HepG2 (cell line): ENCODE data around the gene ZNF24. TPM values are rescaled to one million over a fixed set of nuclear protein-coding genes. Genes with fewer than 3 reads are reported as not detected.

Source experiments
- ATAC-seq: fragments of 200-7000 bp; cut with Tn5 transposase; 3 replicates; pipeline ENCODE4 v1.9.1; 2020; ENCODE audit warnings: mild to moderate bottlenecking, moderate library complexity
- BruUV-seq: library from RNA; stranded (reverse); fragments of 400-500 nt; replicated peaks from 2 replicates; lab custom pipeline; 2021; lab: Mats Ljungman, UMichigan
- CTCF ChIA-PET: fragments of 300-600 bp; formaldehyde crosslinking; extraction: SDS; loops from one replicate; lab custom pipeline; 2021; ENCODE audit warnings: low total read pairs, inconsistent platforms, low intra/inter-chr PET ratio; lab: Yijun Ruan, JAX
- POLR2A ChIA-PET: fragments of 350-600 bp; sonication (Branson Sonifier 250); formaldehyde crosslinking; loops from one replicate; lab custom pipeline; 2020; ENCODE audit warnings: antibody characterized with exemption, inconsistent platforms; lab: Yijun Ruan, JAX
- DNase-seq: peaks from one replicate; pipeline ENCODE4 v3.0.0-alpha.2; 2015; ENCODE audit warnings: low spot score
- FAIRE-seq: peaks from 3 replicates; lab custom pipeline; 2011; peaks lifted over from hg19 to GRCh38; lab: Jason Lieb, UNC
- H2AFZ ChIP-seq: one replicate; pipeline ENCODE4 v1.6.1; 2011; ENCODE audit warnings: low read length, inconsistent platforms
- H3K27ac ChIP-seq: fragments of 300-600 bp; 3 replicates; pipeline ENCODE4 v1.8.0; 2011; ENCODE audit warnings: mixed run types, mild to moderate bottlenecking, mixed read lengths, low read length, inconsistent platforms; ENCODE audit not compliant: insufficient read depth; ENCODE audit errors: extremely low read length
- H3K27me3 ChIP-seq, 2 experiments: fragments of 200-600 bp in 1 of 2; 2 replicates in 1 of 2; 3 replicates in 1 of 2; pipeline versions ENCODE4 v1.6.0 to v1.8.0; 2011; ENCODE audit warnings: low read length in 2 of 2, mild to moderate bottlenecking in 2 of 2, moderate library complexity in 2 of 2, inconsistent platforms in 1 of 2; ENCODE audit not compliant: insufficient read depth in 2 of 2, control insufficient read depth in 1 of 2
- H3K36me3 ChIP-seq, 2 experiments: fragments of 200-600 bp in 1 of 2; replicated peaks in 1 of 2; 2 replicates in 1 of 2; 3 replicates in 1 of 2; pipeline versions ENCODE4 v1.5.1 to v1.8.0; 2011; ENCODE audit warnings: low read length in 2 of 2, inconsistent platforms in 1 of 2; ENCODE audit not compliant: insufficient read depth in 2 of 2, control insufficient read depth in 1 of 2
- H3K4me1 ChIP-seq: 2 replicates; pipeline ENCODE4 v1.5.1; 2012; ENCODE audit warnings: low read length, inconsistent platforms; ENCODE audit not compliant: insufficient read depth
- H3K4me2 ChIP-seq: 2 replicates; pipeline ENCODE4 v1.6.0; 2011; ENCODE audit warnings: low read depth, low read length, inconsistent platforms
- H3K4me3 ChIP-seq, 3 experiments: fragments of 200-600 bp in 1 of 3; sonication (generic), shearing (Covaris generic) in 1 of 3; replicated peaks in 1 of 3; 2 replicates each; pipeline ENCODE4 v1.5.1; 2011 to 2016; ENCODE audit warnings: low read length in 3 of 3, inconsistent platforms in 2 of 3, low read depth in 2 of 3, mild to moderate bottlenecking in 2 of 3, control low read depth in 1 of 3, mixed read lengths in 1 of 3; ENCODE audit not compliant: insufficient read depth in 1 of 3
- H3K79me2 ChIP-seq: one replicate; pipeline ENCODE4 v1.6.1; 2011; ENCODE audit warnings: low read length, inconsistent platforms; ENCODE audit not compliant: insufficient read depth
- H3K9ac ChIP-seq: 2 replicates; pipeline ENCODE4 v1.6.0; 2011; ENCODE audit warnings: mild to moderate bottlenecking, low read depth, low read length, inconsistent platforms; ENCODE audit not compliant: insufficient read depth
- H3K9me3 ChIP-seq: 2 replicates; pipeline ENCODE4 v1.5.1; 2012; ENCODE audit warnings: mild to moderate bottlenecking, low read length
- H4K20me1 ChIP-seq: 2 replicates; pipeline ENCODE4 v1.6.0; 2011; ENCODE audit warnings: inconsistent platforms, mild to moderate bottlenecking, low read length, moderate library complexity; ENCODE audit not compliant: insufficient read depth
- ELK4 ChIP-seq: sonication (generic); formaldehyde crosslinking; IDR thresholded peaks from 2 replicates; pipeline ENCODE4 v1.9.0; 2021; ENCODE audit warnings: missing genetic modification reagents, borderline replicate concordance
- PBX3 ChIP-seq: sonication (generic); formaldehyde crosslinking; IDR thresholded peaks from 2 replicates; pipeline ENCODE4 v1.8.1; 2023; ENCODE audit warnings: missing genetic modification reagents, inconsistent platforms, borderline replicate concordance
- TCF7L2 ChIP-seq: IDR thresholded peaks from 2 replicates; pipeline ENCODE4 v1.6.1; 2011; ENCODE audit warnings: mild to moderate bottlenecking, low read depth, low read length, moderate library complexity
- ZBTB14 ChIP-seq: sonication (generic); formaldehyde crosslinking; IDR thresholded peaks from 2 replicates; pipeline ENCODE4 v1.4.0; 2020; ENCODE audit warnings: missing genetic modification reagents
- ZNF224 ChIP-seq: sonication (generic); formaldehyde crosslinking; IDR thresholded peaks from 2 replicates; pipeline ENCODE4 v1.5.0; 2020; ENCODE audit warnings: mild to moderate bottlenecking, missing genetic modification reagents
- ZNF615 ChIP-seq: sonication (generic); formaldehyde crosslinking; IDR thresholded peaks from 2 replicates; pipeline ENCODE4 v1.5.0; 2020; ENCODE audit warnings: mild to moderate bottlenecking, missing genetic modification reagents, borderline replicate concordance
- WGBS: methylation state at CpG from one replicate; pipeline ENCODE4 v1.1.6; 2017; ENCODE audit warnings: low lambda C conversion rate; 5-methylcytosine and 5-hydroxymethylcytosine counted together
- in situ Hi-C: cut with HindIII; loops from 2 replicates; pipeline ENCODE4 v1.10.0; 2017; ENCODE audit warnings: low pct_unique_long_range_greater_than_20kb; ENCODE audit not compliant: extremely low pct_ligation_motif_present
- intact Hi-C: fragments of 100-400 bp; cut with micrococcal nuclease; formaldehyde crosslinking; loops from one replicate; pipeline ENCODE4 v1.10.0; 2022; ENCODE audit not compliant: unreplicated experiment
- polyA plus RNA-seq, 8 experiments: library from polyadenylated mRNA; depleted of rRNA in 3 of 8; stranded (reverse) in 7 of 8; unstranded in 1 of 8; fragments of >200 nt; fragmentation: Illumina TruSeq in 4 of 8; extraction: Trizol in 4 of 8; gene quantifications; 2 replicates each; pipeline versions ENCODE4 v1.2.1 to v1.2.3, GENCODE V29; 2011 to 2016; ENCODE audit warnings: low read depth in 4 of 8, missing spikeins in 1 of 8, mixed read lengths in 1 of 8; ENCODE audit not compliant: insufficient read depth in 1 of 8
- total RNA-seq, 5 experiments: library from RNA; depleted of rRNA; stranded (reverse); fragments of >200 nt; fragmentation: Illumina TruSeq; extraction: Trizol; gene quantifications; 2 replicates each; pipeline ENCODE4 v1.2.3, GENCODE V29; 2016; ENCODE audit warnings: low read depth in 1 of 5

ZNF24 gene
- total and polyA plus RNA-seq, 2 of the 13 experiments (the other 11 are each of a cell fraction or from before 2014, with no cell fraction given), result 19.5 to 41.1 TPM

- H3K36me3 ChIP-seq, result no peaks in the 10 kb centered on the region
- in situ Hi-C loops (loop anchor here (25.0 kb wide), 1 partner anchor 583 kb away; the partner anchor contains the start of gene RMP24), intact Hi-C loops (no loop called here)
- ChIA-PET CTCF (no interaction called here), POLR2A (no interaction called here)
- FAIRE-seq, result no peak
- H4K20me1 ChIP-seq, result no peaks in the 10 kb centered on the region
- TF ChIP-seq ZNF615 (CRISPR knock-in tag) (no peak), ZNF224 (CRISPR knock-in tag) (no peak), ZBTB14 (CRISPR knock-in tag) (no peak), PBX3 (CRISPR knock-in tag) (no peak), ELK4 (no peak), TCF7L2 (no peak)
- no peaks in the 10 kb centered on the region for H3K79me2 ChIP-seq
- peaks cover 6% of the 10 kb centered on the region; the same call in 1 of the 2 replicates for H3K4me1 ChIP-seq
- WGBS, result 5% methylated on average over 2 of the region's 2 CpGs
- DNase-seq, result no peak
- H3K9ac ChIP-seq, result no peak overlapping the region
- H3K27me3 ChIP-seq, result no peaks in the 10 kb centered on the region; a peak in 1 of 5 replicates
- no peaks in the 10 kb centered on the region for H3K9me3 ChIP-seq
- no TSS peak for BruUV-seq
- no peak overlapping the region for H3K4me3 ChIP-seq
- H2AFZ ChIP-seq, result peak overlapping the region; percentile 56
- H3K27ac ChIP-seq, result no peak overlapping the region
- ATAC-seq, result no peak
- H3K4me2 ChIP-seq, result no peak overlapping the region
Observed at GRCh38 chr18:35379421-35379820, 35.2 kb upstream of the ZNF24 start.
